Cardiac muscle cell (in vitro differentiated cells and primary cell): ENCODE measurements around the gene NUBP1. TPM values are rescaled to one million over a fixed set of nuclear protein-coding genes. Genes with fewer than 3 reads are reported as not detected.
"Not testable (repeated sequence)": the region's sequence is repeated elsewhere in the genome, so short reads cannot be mapped to it uniquely, and the experiment has no call there.

Source experiments
- DNase-seq, 2 donors: peaks; one replicate each; pipeline versions ENCODE4 v3.0.0 to v3.0.0-alpha.2; 2010 to 2017; ENCODE audit warnings: low read depth in 1 of 2, low spot score in 1 of 2
- H3K27ac ChIP-seq: fragments of 200-600 bp; sonication (generic); 2 replicates; pipeline ENCODE4 v1.5.1; 2016
- H3K27me3 ChIP-seq: fragments of 200-600 bp; sonication (generic); 2 replicates; pipeline ENCODE4 v1.6.0; 2016; ENCODE audit warnings: control low read depth
- H3K36me3 ChIP-seq: fragments of 200-600 bp; sonication (generic); 2 replicates; pipeline ENCODE4 v1.5.1; 2016; ENCODE audit warnings: control low read depth
- H3K4me1 ChIP-seq: fragments of 200-600 bp; sonication (generic); 2 replicates; pipeline ENCODE4 v1.8.1; 2017; ENCODE audit warnings: low read depth, mild to moderate bottlenecking, mixed run types
- H3K4me3 ChIP-seq: fragments of 200-600 bp; sonication (generic); 2 replicates; pipeline ENCODE4 v1.5.1; 2016; ENCODE audit warnings: mild to moderate bottlenecking
- H3K9me3 ChIP-seq: fragments of 200-600 bp; sonication (generic); 2 replicates; pipeline ENCODE4 v1.5.1; 2017; ENCODE audit warnings: low read depth, mild to moderate bottlenecking, control low read depth
- polyA plus RNA-seq: library from polyadenylated mRNA; unstranded; fragments of >200 nt; fragmentation: Nextera tagmentation; extraction: Ambion mirVana; gene quantifications from 2 replicates; pipeline ENCODE4 v1.2.1, GENCODE V29; 2016
- total RNA-seq: library from RNA; depleted of rRNA; stranded (reverse); fragments of >200 nt; gene quantifications from 2 replicates; pipeline ENCODE4 v1.2.3, GENCODE V29; 2016
- TF ChIP-seq, protein P1 (sequence below): IDR thresholded peaks from 2 replicates; pipeline ENCODE4 v1.5.1; 2012; ENCODE audit warnings: low read depth, mild to moderate bottlenecking, low read length

NUBP1 gene
- total and polyA plus RNA-seq, 2 experiments from 2014 or later: 44.6 to 54.0 TPM

DNA sequence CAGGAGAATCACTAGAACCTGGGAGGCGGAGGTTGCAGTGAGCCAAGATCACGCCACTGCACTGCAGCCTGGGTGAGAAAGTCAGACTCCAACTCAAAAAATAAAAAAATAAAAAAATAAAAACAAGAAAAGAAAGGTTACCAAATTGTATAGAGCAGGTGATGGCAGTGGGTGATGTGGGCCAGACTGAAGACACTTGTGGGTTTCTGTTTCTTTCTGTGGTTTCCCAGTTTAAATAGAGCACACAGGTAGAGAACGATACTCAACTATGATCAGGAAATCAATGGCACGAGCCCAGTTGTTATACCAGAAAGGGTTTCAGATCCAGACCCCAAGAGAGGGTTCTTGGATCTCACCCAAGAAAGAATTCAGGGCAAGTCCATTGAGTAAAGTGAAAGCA lies 32.6 kb downstream of the NUBP1 start:
- H3K9me3 ChIP-seq: no peaks in the 10 kb centered on the region
- TF ChIP-seq, protein P1, sequence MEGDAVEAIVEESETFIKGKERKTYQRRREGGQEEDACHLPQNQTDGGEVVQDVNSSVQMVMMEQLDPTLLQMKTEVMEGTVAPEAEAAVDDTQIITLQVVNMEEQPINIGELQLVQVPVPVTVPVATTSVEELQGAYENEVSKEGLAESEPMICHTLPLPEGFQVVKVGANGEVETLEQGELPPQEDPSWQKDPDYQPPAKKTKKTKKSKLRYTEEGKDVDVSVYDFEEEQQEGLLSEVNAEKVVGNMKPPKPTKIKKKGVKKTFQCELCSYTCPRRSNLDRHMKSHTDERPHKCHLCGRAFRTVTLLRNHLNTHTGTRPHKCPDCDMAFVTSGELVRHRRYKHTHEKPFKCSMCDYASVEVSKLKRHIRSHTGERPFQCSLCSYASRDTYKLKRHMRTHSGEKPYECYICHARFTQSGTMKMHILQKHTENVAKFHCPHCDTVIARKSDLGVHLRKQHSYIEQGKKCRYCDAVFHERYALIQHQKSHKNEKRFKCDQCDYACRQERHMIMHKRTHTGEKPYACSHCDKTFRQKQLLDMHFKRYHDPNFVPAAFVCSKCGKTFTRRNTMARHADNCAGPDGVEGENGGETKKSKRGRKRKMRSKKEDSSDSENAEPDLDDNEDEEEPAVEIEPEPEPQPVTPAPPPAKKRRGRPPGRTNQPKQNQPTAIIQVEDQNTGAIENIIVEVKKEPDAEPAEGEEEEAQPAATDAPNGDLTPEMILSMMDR: no peak

DNA sequence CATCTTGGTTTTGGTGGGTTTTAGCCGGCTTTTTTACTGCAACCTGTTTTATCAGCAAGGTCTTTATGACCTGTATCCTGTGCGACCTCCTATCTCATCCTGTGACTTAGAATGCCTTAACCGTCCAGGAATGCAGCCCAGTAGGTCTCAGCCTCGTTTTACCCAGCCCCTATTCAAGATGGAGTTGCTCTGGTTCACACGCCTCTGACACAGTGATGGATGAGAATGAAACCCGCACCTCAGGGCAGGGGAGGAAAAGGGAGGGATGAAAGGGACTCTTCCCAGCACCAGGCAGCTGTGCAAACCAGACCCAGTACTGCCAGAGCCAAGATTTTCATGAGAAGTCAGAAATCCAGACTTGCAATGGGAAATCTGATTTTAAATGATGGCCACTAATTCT lies 33.3 kb downstream of the NUBP1 start:
- H3K9me3 ChIP-seq, H3K27ac ChIP-seq, H3K4me1 ChIP-seq, DNase-seq, H3K27me3 ChIP-seq, H3K36me3 ChIP-seq, H3K4me3 ChIP-seq: not testable (repeated sequence)

More for the DNA sequence above, 32.6 kb downstream of the NUBP1 start:
- no peak overlapping the region for H3K4me3 ChIP-seq
- no peak overlapping the region for H3K27ac ChIP-seq
- no peaks in the 10 kb centered on the region for H3K4me1 ChIP-seq
- no peaks in the 10 kb centered on the region for H3K36me3 ChIP-seq
- no peaks in the 10 kb centered on the region for H3K27me3 ChIP-seq
- DNase-seq: no peak

DNA sequence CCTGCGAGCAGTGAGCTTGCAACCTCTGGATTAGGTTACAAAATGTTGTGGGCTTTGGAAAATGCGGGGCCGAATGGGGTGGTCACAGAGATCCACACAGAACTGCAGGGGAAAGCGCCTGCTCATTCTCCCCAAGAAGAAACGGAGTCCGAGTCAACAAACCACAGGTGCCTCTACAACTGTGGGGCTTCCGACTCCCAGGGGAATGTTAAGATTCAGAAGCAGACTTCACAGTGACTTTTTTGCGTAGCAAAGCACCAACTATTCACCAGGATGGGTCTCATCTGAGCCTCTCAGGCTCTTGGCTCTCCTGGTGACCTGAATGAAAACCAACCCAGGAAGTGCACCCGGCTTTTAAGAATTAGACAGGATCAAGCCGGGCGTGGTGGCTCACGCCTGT lies 33.7 kb downstream of the NUBP1 start:
- H3K9me3 ChIP-seq: no peaks in the 10 kb centered on the region
- H3K27ac ChIP-seq: no peak overlapping the region
- H3K4me3 ChIP-seq: no peak overlapping the region
- TF ChIP-seq, protein P1: no peak
- no peaks in the 10 kb centered on the region for H3K36me3 ChIP-seq
- DNase-seq: no peak
- H3K27me3 ChIP-seq: no peaks in the 10 kb centered on the region
- H3K4me1 ChIP-seq: no peaks in the 10 kb centered on the region

DNA sequence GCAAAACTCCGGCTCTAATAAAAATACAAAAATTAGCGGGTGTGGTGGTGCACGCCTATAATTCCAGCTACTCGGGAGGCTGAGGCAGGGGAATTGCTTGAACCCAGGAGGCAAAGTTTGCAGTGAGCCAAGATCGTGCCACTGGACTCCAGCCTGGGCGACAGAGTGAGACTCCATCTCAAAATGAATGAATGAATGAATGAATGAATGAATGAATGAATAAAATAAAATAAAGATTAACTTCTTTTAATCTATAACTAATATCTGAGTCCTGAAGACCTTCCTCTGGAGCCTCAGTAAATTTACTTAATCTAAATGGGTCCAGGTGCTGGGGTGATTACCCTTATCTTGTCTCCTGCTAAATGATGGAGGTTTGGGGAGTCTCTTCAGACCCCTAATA lies 36.3 kb downstream of the NUBP1 start:
- not testable (repeated sequence) for DNase-seq, H3K36me3 ChIP-seq, H3K4me1 ChIP-seq, H3K27ac ChIP-seq, H3K9me3 ChIP-seq, H3K27me3 ChIP-seq, H3K4me3 ChIP-seq

DNA sequence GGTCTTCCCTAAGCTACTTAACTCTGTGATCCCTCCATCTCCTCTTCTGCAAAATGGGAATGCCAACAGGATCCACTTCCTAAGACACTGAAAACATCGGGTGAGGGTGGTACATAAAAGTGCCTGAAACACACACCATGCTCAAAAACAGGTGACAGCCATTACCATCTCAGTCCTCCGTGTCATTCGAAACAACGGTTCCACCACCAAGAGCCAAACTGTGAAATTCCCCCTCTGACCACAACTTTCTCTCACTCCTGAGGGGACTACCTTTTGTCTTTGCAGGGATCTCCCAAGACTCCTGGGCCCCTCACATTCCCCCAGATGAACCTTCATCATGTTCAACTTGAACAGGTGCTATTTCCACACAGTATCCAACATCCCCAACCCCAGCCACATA lies 37.0 kb downstream of the NUBP1 start:
- Histone ChIP-seq H3K36me3 (no peaks in the 10 kb centered on the region), H3K9me3 (no peaks in the 10 kb centered on the region), H3K4me1 (no peaks in the 10 kb centered on the region), H3K27me3 (no peaks in the 10 kb centered on the region), H3K4me3 (no peak overlapping the region), H3K27ac (no peak overlapping the region)
- TF ChIP-seq, protein P1: no peak
- no peak for DNase-seq

DNA sequence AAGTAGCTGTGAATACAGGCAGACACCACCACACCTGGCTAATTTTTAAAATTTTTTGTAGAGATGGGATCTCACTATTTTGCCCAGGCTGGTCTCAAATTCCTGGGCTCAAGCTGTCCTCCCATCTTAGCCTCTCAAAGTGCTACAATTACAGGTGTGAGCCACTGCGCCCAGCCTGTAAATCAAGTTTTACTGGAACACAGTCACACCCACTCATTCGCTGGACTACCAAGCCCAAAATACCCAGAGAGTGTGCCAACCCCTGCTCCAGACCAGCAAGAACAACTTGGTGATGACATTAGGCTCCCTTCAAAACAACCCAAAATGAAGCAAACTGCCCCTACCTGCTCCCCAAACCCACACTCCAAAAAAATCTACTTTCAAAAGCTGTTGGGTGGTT lies 39.0 kb downstream of the NUBP1 start:
- no peaks in the 10 kb centered on the region for H3K36me3 ChIP-seq
- H3K4me1 ChIP-seq: no peaks in the 10 kb centered on the region
- no peak overlapping the region for H3K27ac ChIP-seq
- TF ChIP-seq, protein P1: no peak
- no peaks in the 10 kb centered on the region for H3K27me3 ChIP-seq
- no peak overlapping the region for H3K4me3 ChIP-seq
- no peaks in the 10 kb centered on the region for H3K9me3 ChIP-seq
- no peak for DNase-seq

DNA sequence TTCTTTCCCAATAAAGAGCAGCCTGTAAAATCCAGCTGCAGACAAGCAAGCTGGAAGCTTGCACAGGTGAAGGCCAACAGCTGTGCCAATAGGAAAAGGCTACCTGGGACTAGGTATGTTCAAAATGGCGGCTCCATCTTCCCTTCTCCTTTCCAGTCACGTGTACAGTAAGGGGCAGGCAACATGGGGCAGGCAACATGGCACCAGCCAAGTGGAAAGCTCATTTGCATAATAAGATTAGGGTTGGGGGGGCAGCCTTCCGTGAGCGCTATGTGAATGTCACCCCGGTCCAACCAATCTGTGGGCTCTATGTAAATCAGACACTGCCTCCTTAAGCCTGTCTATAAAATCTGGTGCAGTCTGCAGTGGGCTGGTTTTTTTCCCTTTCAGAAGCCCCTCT lies 43.7 kb downstream of the NUBP1 start:
- Histone ChIP-seq H3K4me1 (peaks cover 5% of the 10 kb centered on the region), H3K9me3 (no peaks in the 10 kb centered on the region), H3K4me3 (no peak overlapping the region), H3K27ac (no peak overlapping the region), H3K27me3 (no peaks in the 10 kb centered on the region), H3K36me3 (no peaks in the 10 kb centered on the region)
- DNase-seq: peak in 1 of 2 donors; percentile 11
- TF ChIP-seq, protein P1: no peak

DNA sequence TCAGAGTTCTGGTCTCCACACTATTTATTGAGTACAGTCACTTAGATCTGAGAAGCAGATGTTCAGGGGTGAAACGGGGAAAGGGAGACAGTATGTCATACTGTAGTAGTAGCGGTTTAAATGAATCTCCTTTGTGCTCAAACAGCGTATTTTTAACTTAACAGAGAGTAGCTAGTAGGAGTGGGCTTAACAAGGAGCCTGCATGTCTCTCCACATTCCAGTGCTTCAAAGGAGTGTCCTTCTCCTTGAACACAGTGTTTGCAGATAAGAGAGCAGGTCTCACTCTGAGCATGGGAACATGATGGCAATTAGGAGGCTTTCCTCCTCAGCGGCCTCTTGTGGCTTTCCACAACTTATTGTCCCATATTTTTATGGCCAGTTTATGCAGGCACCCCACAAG lies 45.0 kb downstream of the NUBP1 start:
- peak in 1 of 2 donors; percentile 60 for DNase-seq
- not testable (repeated sequence) for H3K27ac ChIP-seq, H3K27me3 ChIP-seq, H3K4me3 ChIP-seq, H3K4me1 ChIP-seq, H3K9me3 ChIP-seq, H3K36me3 ChIP-seq
